Loucy (cell line): ENCODE measurements around the gene PITPNC1.
"Not testable (repeated sequence)": the region's sequence is repeated elsewhere in the genome, so short reads cannot be mapped to it uniquely, and the experiment has no call there.

Experiments
- H2AFZ ChIP-seq: fragments of 200-600 bp; sonication (generic); 2 replicates; pipeline ENCODE4 v1.6.0; 2016; ENCODE audit warnings: antibody characterized with exemption, mild to moderate bottlenecking, low read length, moderate library complexity
- H3F3A ChIP-seq: fragments of 200-600 bp; 2 replicates; pipeline ENCODE4 v1.6.0; 2016; ENCODE audit warnings: antibody characterized with exemption, low read depth, mild to moderate bottlenecking
- H3K27me3 ChIP-seq: fragments of 200-600 bp; sonication (generic); 2 replicates; pipeline ENCODE4 v1.6.1; 2014; ENCODE audit warnings: low read length, mild to moderate bottlenecking; ENCODE audit not compliant: insufficient read depth, poor library complexity, severe bottlenecking
- H3K36me3 ChIP-seq: fragments of 200-600 bp; sonication (generic); 2 replicates; pipeline ENCODE4 v1.6.1; 2016; ENCODE audit warnings: low read length; ENCODE audit not compliant: insufficient read depth
- H3K4me1 ChIP-seq: fragments of 200-600 bp; sonication (generic); 2 replicates; pipeline ENCODE4 v1.5.1; 2014; ENCODE audit warnings: low read length, mild to moderate bottlenecking; ENCODE audit not compliant: insufficient read depth, poor library complexity, severe bottlenecking
- H3K4me2 ChIP-seq: fragments of 200-600 bp; sonication (generic); 2 replicates; pipeline ENCODE4 v1.6.0; 2014; ENCODE audit warnings: antibody characterized with exemption, low read length, low read depth, mild to moderate bottlenecking; ENCODE audit not compliant: poor library complexity, severe bottlenecking
- H3K4me3 ChIP-seq: fragments of 200-600 bp; sonication (generic); 2 replicates; pipeline ENCODE4 v1.5.1; 2014; ENCODE audit warnings: low read length, mild to moderate bottlenecking, mixed read lengths; ENCODE audit not compliant: poor library complexity, severe bottlenecking
- H3K79me2 ChIP-seq: fragments of 200-600 bp; sonication (generic); 2 replicates; pipeline ENCODE4 v1.6.1; 2014; ENCODE audit warnings: low read length; ENCODE audit not compliant: insufficient read depth
- H3K9ac ChIP-seq: fragments of 200-600 bp; sonication (generic); 2 replicates; pipeline ENCODE4 v1.6.0; 2014; ENCODE audit warnings: mild to moderate bottlenecking, low read depth, low read length, moderate library complexity; ENCODE audit not compliant: poor library complexity, severe bottlenecking
- H3K9me2 ChIP-seq: fragments of 200-600 bp; sonication (generic); replicated peaks from 2 replicates; pipeline ENCODE4 v1.6.1; 2016; ENCODE audit warnings: low read depth, low read length, mixed read lengths
- H3K9me3 ChIP-seq: fragments of 200-600 bp; sonication (generic); 2 replicates; pipeline ENCODE4 v1.6.1; 2014; ENCODE audit warnings: mild to moderate bottlenecking, antibody characterized with exemption, low read length, low read depth; ENCODE audit not compliant: insufficient read depth
- H4K20me1 ChIP-seq: fragments of 200-600 bp; sonication (generic); 2 replicates; pipeline ENCODE4 v1.6.0; 2014; ENCODE audit warnings: antibody characterized with exemption, low read length, mild to moderate bottlenecking; ENCODE audit not compliant: insufficient read depth, poor library complexity, severe bottlenecking
- CTCF ChIP-seq: fragments of 200-600 bp; sonication (generic); conservative IDR thresholded peaks from 2 replicates; pipeline ENCODE4 v1.5.1; 2014; ENCODE audit warnings: mild to moderate bottlenecking, antibody characterized with exemption, low read length
- EZH2phosphoT487 ChIP-seq: fragments of 200-600 bp; IDR thresholded peaks from 2 replicates; pipeline ENCODE4 v1.6.1; 2018; ENCODE audit warnings: antibody characterized with exemption, mild to moderate bottlenecking, moderate library complexity, borderline replicate concordance

PITPNC1 gene

GRCh38 chr17:67578142-67578457 is 201.0 kb downstream of the PITPNC1 start:
- no peak overlapping the region for H3K4me2 ChIP-seq
- no peaks in the 10 kb centered on the region for H3K27me3 ChIP-seq
- no peaks in the 10 kb centered on the region for H3K9me3 ChIP-seq
- no peaks in the 10 kb centered on the region for H4K20me1 ChIP-seq
- H3K79me2 ChIP-seq: no peaks in the 10 kb centered on the region
- H3K36me3 ChIP-seq: no peaks in the 10 kb centered on the region
- H3K4me3 ChIP-seq: no peak overlapping the region
- no peak for TF ChIP-seq CTCF
- no peak for TF ChIP-seq EZH2phosphoT487
- no peak overlapping the region for H2AFZ ChIP-seq
- H3F3A ChIP-seq: no peaks in the 10 kb centered on the region
- no peaks in the 10 kb centered on the region for H3K9me2 ChIP-seq
- no peaks in the 10 kb centered on the region for H3K4me1 ChIP-seq
- no peak overlapping the region for H3K9ac ChIP-seq

- H4K20me1 ChIP-seq, H3K9me3 ChIP-seq, H3K79me2 ChIP-seq, H3K9me2 ChIP-seq, H2AFZ ChIP-seq, H3K36me3 ChIP-seq, H3K4me3 ChIP-seq, H3F3A ChIP-seq, H3K9ac ChIP-seq, H3K4me2 ChIP-seq, H3K27me3 ChIP-seq, H3K4me1 ChIP-seq: not testable (repeated sequence)
Observed at GRCh38 chr17:67578679-67579405, 201.8 kb downstream of the PITPNC1 start.

- no peaks in the 10 kb centered on the region for H3F3A ChIP-seq
- H3K4me2 ChIP-seq: no peak overlapping the region
- H4K20me1 ChIP-seq: no peaks in the 10 kb centered on the region
- no peak overlapping the region for H3K4me3 ChIP-seq
- no peaks in the 10 kb centered on the region for H3K9me3 ChIP-seq
- no peak for TF ChIP-seq CTCF
- no peak for TF ChIP-seq EZH2phosphoT487
- H3K4me1 ChIP-seq: no peaks in the 10 kb centered on the region
- no peak overlapping the region for H3K9ac ChIP-seq
- no peaks in the 10 kb centered on the region for H3K9me2 ChIP-seq
- H3K36me3 ChIP-seq: no peaks in the 10 kb centered on the region
- H2AFZ ChIP-seq: no peak overlapping the region
- H3K27me3 ChIP-seq: no peaks in the 10 kb centered on the region
- H3K79me2 ChIP-seq: no peaks in the 10 kb centered on the region
Observed at GRCh38 chr17:67582673-67583081, 205.6 kb downstream of the PITPNC1 start.

- Histone ChIP-seq H4K20me1 (no peaks in the 10 kb centered on the region), H3F3A (no peaks in the 10 kb centered on the region), H3K4me1 (no peaks in the 10 kb centered on the region), H3K79me2 (no peaks in the 10 kb centered on the region), H3K27me3 (no peaks in the 10 kb centered on the region), H3K9me3 (no peaks in the 10 kb centered on the region), H3K4me3 (no peak overlapping the region), H3K4me2 (no peak overlapping the region), H3K9me2 (no peaks in the 10 kb centered on the region), H3K9ac (no peak overlapping the region), H2AFZ (no peak overlapping the region), H3K36me3 (no peaks in the 10 kb centered on the region)
- no peak for TF ChIP-seq EZH2phosphoT487
- TF ChIP-seq CTCF: no peak
Observed at GRCh38 chr17:67585077-67585602, 208.1 kb downstream of the PITPNC1 start.
